Stimulated activated CD8-positive, alpha-beta memory T cell treated with anti-CD3 and anti-CD28 coated beads, Interleukin-4, amount 100 ng/mL, for 4 hours (primary cell): ENCODE results near the gene CHTF8.
"Not testable (repeated sequence)": the region's sequence is repeated elsewhere in the genome, so short reads cannot be mapped to it uniquely, and the experiment has no call there.

Experiments used
- DNase-seq, 2 donors: peaks; one replicate each; pipeline ENCODE4 v3.0.0-alpha.2; 2020; ENCODE audit warnings: low read depth in 2 of 2, low spot score in 1 of 2

Gene CHTF8

DNA sequence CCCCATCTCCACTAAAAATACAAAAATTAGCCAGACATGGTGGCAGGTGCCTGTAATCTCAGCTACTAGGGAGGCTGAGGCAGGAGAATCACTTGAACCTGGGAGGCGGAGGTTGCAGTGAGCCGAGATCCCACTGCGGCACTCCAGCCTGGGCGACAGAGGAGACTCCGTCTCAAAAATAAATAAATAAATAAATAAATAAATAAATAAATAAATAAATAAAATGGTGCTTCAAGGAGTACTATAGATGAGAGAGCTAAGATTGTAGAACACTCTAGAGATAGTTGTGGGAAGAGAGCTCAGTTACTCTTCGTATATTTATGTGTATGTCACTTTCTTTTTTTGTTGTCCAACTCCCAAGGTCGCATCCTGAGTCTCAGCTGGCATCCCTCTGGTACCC is 7.1 kb upstream of the CHTF8 start:
- DNase-seq = not testable (repeated sequence)

DNA sequence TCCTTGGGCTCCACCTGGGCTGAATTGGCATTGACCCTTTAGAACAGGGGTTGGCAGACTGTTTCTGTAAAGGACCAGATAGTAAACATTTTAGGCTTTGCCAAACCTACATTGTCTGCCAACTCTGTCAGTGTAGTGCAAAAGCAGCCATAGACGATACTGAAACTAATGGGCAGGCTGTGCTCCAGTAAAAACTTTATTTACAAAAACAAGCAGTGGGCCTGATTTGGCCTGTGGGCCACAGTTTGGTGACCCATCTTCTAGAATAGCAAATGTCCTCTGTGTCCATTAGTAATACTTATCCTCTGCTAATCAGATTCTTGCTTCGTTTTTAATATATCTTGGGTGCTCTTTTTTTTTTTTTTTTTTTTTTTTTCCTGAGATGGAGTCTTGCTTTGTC is 6.2 kb upstream of the CHTF8 start:
- DNase-seq = no peak

DNA sequence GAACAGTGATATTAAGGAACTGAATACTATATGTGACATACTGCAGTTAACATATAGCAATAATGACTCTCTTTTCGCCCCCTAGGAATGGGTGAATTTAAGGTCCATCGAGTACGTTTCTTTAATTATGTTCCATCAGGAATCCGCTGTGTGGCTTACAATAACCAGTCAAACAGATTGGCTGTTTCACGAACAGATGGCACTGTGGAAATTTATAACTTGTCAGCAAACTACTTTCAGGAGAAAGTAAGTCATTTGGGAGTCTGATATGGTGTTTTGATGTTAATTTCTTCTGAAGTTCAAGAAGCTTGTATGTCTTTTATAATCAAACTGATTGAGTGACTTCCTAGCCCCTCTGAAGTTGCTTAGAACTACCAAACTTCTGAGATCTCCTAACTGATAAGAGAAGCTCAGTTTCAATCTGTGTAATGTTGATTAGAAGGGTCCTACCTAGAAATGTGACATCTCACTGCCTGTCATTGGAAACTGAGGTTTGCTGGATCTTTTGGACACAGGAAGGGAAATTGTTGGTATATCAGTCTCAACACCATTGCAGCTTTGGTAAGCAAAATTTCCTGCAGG is 1.1 kb upstream of the CHTF8 start:
- DNase-seq = no peak

DNA sequence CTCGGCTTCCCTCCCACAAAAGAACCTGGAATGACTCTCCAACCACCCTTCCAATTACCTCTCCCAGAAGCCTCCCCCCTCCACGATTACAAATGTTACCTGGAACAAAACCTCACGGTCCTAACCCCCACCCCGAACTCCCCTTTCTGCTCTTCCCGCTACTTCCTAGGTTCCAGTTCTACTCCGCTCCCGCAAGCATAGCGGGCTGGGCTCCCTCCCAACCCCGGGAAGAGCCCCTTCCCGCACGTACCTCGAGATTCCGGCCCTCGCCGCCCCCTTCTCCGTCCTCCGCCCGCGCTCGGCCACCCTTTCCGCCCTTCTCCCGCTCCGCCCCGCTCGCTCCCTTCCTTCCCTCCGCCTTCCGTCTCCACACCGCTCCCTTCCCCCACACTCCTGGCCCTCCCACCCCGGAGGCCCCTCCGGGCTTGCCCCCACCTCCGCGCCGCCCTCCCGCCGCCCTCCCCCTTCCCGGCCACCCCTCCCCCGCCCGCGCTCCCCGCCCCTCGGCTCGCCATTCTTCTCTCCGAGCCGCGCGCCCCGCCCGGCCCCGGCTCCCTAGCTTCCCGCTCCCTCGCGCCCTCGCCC is 457 bp downstream of the CHTF8 start:
- peak; percentile 50 to 64 for DNase-seq

DNA sequence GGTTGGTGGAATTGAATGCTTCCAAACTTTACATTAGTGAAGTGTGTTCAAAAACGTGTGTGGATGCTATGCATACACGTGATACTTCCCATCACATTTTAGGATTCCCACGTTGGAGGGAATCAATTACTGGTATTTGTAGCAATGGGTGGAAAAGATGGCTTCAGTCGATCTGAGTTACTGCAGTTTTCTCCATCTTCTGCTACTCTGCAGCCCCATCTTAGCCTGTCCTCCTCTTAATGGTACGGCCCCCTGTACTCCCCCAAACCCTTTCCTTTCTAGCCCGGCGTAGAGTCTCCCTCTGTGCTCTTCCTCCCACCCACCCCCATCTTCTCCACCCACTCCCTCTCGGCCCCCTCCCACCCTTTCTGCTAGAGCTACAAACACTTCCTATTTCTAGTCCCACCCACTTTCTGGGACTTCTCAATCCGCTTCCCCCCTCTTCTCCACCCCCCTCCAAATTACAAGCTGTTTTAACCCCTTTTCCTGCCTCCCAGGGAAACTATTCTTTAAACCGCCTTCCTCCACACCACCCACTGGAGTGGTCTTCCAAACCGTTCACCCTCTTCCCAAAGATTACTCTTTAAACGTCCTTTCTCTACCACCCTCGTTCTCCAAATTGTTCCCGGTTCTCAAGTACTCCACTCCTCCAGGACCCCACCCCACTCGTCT is 1.1 kb downstream of the CHTF8 start:
- DNase-seq = no peak

DNA sequence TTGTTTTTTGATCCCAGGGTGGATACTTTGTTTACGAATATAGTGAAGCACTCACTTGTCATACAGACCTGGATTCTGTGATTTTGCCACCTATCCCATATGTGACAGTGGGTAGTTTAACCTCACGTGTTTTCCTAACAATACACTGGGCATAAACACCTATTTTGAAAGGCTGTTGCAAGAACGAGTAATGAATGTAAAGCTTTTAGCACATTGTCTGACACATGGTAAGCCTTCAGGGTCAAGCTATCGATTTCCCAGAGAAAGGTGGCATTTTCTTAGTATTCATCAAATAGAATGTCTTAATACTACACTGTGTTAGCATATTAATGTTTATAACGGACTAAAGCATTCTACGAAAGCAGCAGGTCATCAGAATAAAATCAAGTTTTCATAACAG is 1.9 kb downstream of the CHTF8 start:
- no peak for DNase-seq

DNA sequence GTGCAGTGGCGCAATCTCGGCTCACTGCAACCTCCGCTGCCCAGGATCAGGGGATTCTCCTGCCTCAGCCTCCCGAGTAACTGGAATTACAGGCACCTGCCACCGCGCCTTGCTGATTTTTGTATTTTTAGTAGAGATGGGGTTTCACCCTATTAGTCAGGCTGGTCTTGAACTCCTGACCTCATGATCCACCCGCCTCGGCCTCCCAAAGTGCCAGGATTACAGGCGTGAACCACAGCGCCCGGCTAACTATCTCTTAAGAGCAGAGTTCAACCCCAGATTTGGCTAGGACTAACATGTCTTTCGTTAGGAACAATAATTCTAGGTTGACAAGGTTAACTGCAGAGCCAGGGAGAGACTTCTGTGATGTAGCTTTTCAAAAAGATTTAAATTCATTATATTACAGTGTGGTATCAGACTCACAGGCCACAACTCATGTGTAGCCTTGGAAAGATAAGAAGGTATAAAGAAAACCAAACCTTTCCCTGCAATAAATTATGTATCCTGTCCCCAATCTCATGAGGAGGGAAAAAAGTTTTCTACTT is 4.3 kb downstream of the CHTF8 start:
- DNase-seq = no peak

DNA sequence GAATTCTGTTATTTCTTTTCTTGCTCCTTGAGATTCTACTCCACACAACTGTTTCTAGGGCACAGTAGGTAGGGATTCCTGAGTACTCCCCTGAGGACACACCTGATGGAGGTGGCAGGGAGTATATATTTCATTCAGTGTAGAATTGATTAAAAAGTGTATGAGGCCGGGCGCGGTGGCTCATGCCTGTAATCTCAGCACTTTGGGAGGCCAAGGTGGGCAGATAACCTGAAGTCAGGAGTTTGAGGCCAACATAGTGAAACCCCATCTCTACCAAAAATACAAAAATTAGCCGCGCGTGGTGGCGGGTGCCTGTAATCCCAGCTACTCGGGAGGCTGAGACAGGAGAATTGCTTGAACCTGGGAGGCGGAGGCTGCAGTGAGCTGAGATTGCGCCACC is 5.6 kb downstream of the CHTF8 start:
- not testable (repeated sequence) for DNase-seq

DNA sequence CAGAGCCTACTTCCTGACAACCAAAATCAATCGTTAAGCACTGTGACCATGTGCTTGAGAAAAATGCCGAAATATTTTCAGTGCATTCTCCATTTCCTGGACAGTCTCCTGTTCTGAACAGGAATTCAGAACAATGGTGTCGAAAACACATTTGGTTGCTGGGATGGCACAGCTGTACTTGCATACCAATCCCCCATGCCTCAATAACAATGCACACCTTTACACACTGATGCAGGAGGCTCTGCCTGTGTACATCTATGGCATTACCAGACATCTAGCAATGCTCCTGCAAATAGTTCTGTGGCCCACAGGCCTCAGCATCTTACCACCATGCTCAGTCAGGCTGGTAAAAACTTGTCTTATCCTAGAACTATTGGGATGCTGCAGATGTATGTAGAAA is 6.2 kb downstream of the CHTF8 start:
- DNase-seq = no peak

DNA sequence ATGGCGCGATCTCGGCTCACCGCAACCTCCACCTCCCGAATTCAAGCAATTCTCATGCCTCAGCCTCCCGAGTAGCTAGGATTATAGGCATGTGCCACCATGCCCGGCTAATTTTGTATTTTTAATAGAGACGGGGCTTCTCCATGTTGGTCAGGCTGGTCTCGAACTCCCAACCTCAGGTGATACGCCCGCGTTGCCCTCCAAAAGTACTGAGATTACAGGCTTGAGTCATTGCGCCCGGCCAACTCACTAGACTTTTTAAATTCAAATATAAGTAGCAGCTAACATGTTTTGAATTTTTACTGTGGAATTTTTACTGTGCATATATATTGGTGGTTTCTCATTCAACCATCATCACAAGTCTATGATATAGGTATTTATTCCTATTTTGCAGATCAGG is 7.4 kb downstream of the CHTF8 start:
- not testable (repeated sequence) for DNase-seq

DNA sequence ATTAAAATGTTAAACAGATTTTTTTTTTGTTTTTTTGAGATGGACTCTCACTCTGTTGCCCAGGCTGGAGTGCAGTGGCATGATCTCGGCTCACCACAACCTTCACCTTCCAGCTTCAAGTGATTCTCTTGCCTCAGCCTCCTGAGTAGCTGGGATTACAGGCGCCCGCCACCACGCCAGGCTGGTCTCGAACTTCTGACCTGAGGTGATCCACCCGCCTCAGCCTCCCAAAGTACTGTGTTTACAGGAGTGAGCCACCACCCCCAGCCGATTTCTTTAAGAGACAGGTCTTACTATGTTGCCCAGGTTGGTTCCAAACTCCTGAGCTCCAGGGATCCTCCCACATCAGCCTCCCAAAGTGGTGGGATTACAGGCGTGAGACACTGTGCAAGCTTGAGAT is 8.0 kb downstream of the CHTF8 start:
- not testable (repeated sequence) for DNase-seq

DNA sequence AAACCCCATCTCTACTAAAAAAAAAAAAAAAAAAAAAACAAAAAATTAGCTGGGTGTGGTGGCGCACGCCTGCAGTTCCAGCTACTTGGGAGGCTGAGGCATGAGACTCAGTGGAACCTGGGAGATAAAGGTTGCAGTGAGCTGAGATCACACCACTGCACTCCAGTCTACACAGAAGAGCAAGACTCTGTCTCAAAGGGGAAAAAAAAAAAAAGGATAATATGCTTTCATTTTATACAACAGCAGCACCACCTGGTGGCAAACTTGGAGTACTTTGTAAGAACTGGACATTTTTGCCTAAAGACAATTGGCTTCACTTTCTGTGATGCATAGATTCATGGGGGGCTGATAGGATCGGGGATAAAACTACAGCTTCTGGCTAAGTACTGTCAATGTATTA is 8.5 kb downstream of the CHTF8 start:
- DNase-seq = peak; percentile 26

DNA sequence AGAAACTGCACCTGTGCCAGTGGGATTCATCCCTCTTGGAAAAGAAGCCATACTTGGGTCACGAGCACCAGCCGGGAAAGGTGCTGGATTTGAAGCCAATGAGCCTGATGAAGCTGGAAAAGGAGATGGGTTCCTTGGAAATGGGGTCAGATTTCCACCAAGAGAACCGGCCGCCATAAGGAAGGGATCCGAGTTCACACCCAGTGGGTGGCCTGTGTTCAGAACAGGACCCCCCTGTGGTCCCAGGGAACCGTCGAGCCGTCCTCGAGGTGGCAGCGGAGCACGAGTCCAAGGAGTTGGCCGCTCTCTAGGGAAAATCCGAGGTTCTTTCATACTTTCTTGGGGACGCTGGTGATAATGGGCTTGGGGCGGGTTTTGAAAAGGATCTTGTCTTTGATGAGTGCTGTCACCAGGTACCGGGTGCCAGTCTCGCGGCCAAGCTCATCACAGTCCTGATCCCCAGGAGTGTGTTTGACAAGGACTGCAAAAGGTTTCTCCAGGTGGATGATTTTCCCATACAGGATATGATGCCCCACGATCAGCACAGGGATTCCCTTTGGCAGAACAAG is 12.2 kb downstream of the CHTF8 start:
- no peak for DNase-seq

DNA sequence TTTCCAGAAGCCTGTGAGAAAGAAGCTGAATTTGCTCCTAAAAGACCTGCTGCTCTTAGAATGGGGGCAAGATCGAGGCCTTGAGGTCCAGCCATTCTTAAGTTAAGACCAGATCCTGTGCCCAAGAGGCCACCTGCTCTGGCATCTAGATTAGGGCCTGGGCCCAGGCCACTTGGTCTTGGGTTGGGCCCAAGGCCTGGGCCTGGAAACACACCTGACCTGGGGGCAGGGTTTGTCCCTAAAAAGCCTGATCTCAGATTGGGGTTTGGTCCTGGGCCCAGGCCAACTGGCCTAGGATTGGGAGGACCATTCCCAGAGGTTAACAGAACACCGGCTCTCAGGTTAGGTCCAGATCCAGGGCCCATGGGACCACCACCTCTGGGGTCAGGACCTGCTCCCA is 12.9 kb downstream of the CHTF8 start:
- no peak for DNase-seq

DNA sequence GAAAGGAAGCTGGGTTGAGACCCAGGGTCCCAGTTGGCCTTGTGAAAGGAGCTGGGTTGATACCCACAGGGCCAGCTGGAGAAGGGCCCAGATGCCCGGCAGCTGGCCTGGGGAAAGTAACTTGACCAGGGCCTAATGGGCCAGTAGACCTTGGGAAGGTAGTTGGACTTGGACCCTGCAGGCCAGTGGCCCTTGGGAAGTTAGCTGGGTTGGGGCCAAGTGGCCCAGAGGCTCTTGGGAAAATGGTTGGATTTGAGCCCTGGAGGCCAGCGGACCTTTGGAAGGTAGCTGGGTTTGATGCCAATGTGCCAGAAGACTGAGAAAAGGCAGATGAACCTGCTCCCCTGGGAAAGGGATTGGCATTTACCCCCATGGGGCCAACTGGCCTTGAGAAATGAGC is 13.4 kb downstream of the CHTF8 start:
- no peak for DNase-seq

DNA sequence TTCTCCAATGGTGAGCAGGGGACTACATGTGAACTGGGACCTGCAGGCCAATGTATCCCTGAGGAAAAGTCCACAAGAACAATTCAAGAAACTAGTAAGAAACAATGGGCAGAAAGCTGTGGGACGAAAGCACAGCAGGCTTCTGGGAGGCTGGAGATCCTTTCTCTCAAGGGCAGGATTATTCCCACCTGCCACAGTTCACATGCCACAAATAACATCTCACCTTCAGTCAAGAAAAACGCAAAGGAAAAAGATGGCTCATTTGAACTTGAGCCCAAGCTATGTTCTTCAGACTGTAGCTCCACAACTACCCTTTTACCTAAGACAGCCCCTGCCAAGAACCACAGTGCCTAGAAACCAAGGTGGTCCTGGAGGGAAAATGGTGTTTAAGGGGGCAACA is 13.9 kb downstream of the CHTF8 start:
- no peak for DNase-seq

DNA sequence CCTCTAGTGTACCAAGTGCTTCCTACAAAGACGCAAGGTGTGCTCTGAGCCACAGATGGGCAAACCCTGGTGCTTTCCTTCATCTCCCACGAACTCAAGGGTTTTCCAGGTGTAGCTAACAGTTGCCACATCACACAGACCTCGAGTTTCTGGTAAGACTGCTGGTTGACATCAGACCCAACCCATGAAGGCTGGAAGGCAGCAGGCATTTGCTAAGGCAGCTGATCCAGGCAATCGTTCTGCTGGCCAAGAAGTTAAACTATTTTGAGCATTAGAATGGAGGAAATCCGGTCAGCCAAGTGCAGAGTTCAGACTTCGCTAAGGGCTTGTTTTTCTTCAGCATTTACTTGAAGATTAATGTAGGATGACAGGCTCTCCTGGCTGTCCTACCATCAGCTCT is 15.5 kb downstream of the CHTF8 start:
- DNase-seq = no peak

DNA sequence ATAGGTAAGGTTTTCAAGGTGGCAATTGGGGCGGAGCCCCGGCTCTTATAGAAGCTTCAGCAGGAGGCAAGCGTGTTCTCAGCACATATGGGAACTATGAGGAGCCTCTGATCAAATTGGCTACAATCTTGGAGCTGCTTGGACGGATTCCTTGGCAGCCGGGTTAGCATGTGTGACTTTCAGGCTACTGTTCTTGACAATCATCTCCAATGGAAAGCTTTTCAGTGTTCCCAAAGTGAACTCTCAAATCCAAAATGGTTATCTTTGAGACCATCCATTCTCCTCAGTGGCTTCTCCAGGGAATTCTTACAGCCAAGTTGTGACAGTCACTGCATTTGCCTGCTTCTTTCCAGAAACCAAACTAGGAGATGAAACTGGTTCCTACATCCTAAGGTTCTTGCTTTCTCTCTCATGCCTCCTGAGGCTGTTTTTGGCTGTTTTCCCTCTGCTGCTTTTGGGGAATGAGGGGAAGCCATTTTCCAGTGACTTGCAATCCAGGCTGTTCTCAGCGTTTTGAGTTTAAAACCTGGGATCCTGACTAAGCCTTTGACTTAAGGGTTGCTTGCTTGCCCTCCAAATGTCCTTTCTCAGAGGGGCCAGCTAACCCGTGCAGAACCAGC is 16.0 kb downstream of the CHTF8 start:
- no peak for DNase-seq

DNA sequence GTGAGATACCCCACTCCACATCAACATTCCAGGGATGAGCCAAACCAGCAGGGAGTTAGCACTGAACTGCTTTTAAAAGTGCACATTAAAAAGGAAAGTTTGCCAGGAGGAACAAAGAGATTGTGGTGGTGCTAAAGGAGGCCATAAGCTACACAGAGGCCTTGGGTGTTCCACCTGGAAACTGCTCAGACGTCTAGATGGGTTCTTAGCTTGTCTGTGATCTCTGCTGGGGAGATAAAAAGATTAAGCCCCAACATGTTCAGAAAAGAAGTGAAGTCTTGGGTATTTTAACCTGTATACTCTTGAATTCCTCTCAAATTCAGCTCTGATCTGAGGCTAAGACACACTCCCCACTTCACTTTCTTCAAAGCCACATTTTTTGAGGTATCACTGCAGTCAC is 16.6 kb downstream of the CHTF8 start:
- no peak for DNase-seq

DNA sequence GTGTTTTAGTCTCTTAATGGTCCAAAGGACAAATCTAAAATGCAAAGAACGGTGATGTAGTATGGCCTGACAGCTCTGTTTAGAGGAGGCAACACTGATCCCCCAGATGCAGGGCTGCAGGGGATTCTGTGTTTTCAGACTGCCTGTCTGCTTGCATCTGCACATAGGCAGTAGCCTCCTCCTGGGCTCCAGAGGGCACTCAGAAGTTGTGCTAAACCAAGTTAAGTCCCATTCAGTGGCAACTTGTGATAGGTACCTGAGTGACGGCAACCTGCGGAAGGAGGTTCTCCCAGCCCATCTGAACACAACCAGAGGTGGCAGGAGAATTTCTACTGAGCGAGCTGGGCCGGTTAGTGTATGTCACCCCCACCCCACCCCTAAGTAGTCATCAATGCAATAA is 17.0 kb downstream of the CHTF8 start:
- DNase-seq = no peak

DNA sequence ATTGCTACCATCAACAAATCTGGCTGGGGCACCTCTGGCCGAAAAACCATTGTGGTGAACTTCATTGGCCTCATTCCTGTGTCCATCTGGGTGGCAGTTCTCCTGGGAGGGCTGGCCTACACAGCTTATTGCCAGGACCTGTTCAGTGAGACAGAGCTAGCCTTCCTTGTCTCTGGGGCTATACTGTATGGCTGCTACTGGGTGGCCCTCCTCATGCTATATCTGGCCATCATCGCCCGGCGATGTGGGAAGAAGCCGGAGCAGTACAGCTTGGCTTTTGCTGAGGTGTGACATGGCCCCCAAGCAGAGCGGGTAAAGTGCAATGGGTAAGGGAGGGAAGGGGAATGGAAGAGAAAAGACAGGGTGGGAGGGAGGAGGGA is 17.4 kb downstream of the CHTF8 start:
- DNase-seq = no peak
